Skeletal muscle tissue (tissue), 4 donors: ENCODE data around the gene ESR1. TPM values are rescaled to one million over a fixed set of nuclear protein-coding genes. Genes with fewer than 3 reads are reported as not detected.

Source experiments
- H3K27ac ChIP-seq: one replicate; pipeline ENCODE4 v1.7.0; 2013; ENCODE audit warnings: mild to moderate bottlenecking, low read depth, low read length, inconsistent platforms
- H3K27me3 ChIP-seq, 3 donors: one replicate each; pipeline ENCODE4 v1.7.0; 2013; ENCODE audit warnings: low read length in 3 of 3; ENCODE audit not compliant: control insufficient read depth in 3 of 3, insufficient read depth in 3 of 3
- H3K36me3 ChIP-seq, 3 donors: one replicate each; pipeline ENCODE4 v1.7.0; 2013; ENCODE audit warnings: low read length in 3 of 3; ENCODE audit not compliant: control insufficient read depth in 3 of 3, insufficient read depth in 3 of 3
- H3K4me1 ChIP-seq, 3 donors: one replicate each; pipeline ENCODE4 v1.7.0; 2013; ENCODE audit warnings: low read length in 3 of 3, mild to moderate bottlenecking in 3 of 3; ENCODE audit not compliant: control insufficient read depth in 3 of 3, insufficient read depth in 3 of 3
- H3K4me3 ChIP-seq, 3 donors: one replicate each; pipeline ENCODE4 v1.7.0; 2013; ENCODE audit warnings: low read length in 3 of 3
- H3K9ac ChIP-seq, 3 donors: one replicate each; pipeline ENCODE4 v1.7.0; 2013; ENCODE audit warnings: low read length in 3 of 3, mild to moderate bottlenecking in 3 of 3, moderate library complexity in 2 of 3, low read depth in 1 of 3
- H3K9me3 ChIP-seq, 3 donors: one replicate each; pipeline ENCODE4 v1.7.0; 2013; ENCODE audit warnings: low read length in 3 of 3; ENCODE audit not compliant: control insufficient read depth in 3 of 3
- total RNA-seq: library from RNA; depleted of rRNA; stranded (reverse); fragments of >200 nt; gene quantifications from one replicate; pipeline ENCODE4 v1.2.3, GENCODE V29; 2014
- donor health status: Osteomylitis.

Gene ESR1
- total RNA-seq, 1 donor from 2014 or later = 1.0 TPM

DNA sequence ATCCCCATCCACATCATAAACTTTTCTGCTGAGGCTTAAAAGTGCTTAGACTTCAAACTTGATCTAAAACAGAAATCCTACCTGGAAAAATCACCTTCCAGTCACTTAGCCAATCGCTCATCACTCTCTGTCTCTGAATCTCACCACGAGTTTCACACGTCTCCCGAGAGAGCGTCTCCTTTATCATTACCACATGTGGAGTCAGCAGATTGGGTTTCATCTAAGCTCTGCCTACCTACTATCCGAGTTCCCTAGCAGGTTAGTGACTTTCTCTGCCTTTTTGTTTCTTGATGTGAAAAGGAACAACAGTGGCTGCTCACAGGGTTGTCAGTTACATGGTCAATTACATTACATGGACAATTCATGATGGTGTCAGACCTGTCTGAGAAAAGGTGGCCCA lies 286.2 kb downstream of the ESR1 start:
- no peaks in the 10 kb centered on the region for H3K9me3 ChIP-seq
- no peak overlapping the region for H3K4me3 ChIP-seq
- no peaks in the 10 kb centered on the region for H3K36me3 ChIP-seq
- H3K27me3 ChIP-seq = no peaks in the 10 kb centered on the region
- H3K4me1 ChIP-seq = peaks cover 14 to 42% (median 24%) of the 10 kb centered on the region in 3 donors
- no peak overlapping the region for H3K27ac ChIP-seq
- no peak overlapping the region for H3K9ac ChIP-seq

DNA sequence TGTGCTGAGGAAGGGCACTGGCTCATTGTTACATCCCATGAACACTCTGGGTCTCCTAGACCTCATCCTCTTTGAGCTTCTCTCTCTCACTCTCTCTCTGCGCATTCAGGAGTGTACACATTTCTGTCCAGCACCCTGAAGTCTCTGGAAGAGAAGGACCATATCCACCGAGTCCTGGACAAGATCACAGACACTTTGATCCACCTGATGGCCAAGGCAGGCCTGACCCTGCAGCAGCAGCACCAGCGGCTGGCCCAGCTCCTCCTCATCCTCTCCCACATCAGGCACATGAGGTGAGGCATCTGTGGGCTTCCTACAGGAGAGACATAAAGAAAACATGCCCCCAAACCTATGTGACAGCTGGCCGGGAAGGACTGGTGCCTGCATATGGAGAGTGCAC lies 286.8 kb downstream of the ESR1 start:
- Histone ChIP-seq H3K9me3 (no peaks in the 10 kb centered on the region), H3K27ac (no peak overlapping the region), H3K4me1 (peaks cover 20 to 47% (median 26%) of the 10 kb centered on the region in 3 donors), H3K4me3 (no peak overlapping the region), H3K9ac (no peak overlapping the region), H3K27me3 (no peaks in the 10 kb centered on the region), H3K36me3 (peaks cover 0 to 3% (median 0%) of the 10 kb centered on the region in 3 donors)

DNA sequence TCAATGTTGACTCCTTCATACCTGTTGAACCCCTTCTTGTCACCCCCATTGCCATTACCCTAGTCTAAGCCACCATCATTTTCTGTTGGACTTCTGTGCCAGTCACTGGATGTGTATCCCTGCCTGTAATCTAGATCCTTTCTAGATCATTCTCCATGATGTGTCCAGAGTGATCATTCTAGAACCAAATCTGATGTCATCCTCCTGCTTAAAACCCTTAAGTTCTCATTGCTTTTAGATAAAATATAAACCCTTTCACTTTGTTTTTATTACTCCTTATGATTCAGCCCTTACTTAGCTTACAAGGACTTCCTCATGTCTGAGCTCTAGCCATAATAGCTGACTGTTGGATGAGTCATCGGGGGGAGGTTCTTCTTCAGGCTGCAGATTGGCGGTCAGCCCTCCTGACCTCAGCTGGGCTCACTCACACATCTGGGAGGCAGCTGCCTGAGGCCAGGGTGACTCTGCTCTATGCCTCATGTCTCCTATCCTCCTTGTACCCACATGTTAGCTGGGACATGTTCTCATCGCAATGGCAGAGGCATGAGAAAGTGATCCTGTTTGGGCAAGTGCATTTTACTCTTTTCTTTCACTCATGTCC lies 287.6 kb downstream of the ESR1 start:
- Histone ChIP-seq H3K4me1 (peaks cover 28 to 52% (median 34%) of the 10 kb centered on the region in 3 donors), H3K4me3 (no peak overlapping the region), H3K27ac (peak overlapping the region; percentile 59), H3K27me3 (no peaks in the 10 kb centered on the region), H3K9ac (no peak overlapping the region), H3K9me3 (no peaks in the 10 kb centered on the region), H3K36me3 (peaks cover 0 to 3% (median 0%) of the 10 kb centered on the region in 3 donors)

DNA sequence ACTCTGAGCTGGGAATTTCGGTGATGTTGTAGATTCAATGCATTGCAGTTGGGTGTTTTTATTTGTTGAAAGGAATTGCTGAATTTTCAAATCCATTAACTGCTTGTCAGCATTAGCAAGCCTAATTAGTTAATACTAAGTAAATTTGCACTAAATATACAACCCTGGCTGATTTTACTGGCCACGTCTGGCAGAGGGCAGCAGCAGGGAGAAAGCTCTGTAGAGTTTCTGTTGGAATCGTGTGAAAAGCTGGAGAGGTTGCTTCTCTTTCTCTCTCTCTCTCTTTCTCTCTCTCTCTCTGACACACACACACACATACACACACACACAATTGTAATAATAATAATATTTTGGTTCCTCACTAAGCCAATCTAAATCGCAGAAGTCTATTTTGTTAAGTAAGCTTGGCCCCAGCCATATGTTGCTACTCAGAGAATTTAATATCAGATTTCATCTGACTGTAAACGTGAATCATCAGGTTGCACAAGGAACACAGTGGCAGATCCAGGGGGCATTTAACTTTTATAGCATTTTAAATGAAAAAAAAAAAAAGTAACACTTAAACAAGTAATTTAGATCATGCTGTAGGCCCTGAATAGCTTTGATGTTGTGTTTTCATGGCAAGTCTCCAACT lies 289.5 kb downstream of the ESR1 start:
- no peak overlapping the region for H3K4me3 ChIP-seq
- H3K27ac ChIP-seq = no peak overlapping the region
- no peaks in the 10 kb centered on the region for H3K27me3 ChIP-seq
- peaks cover 0 to 3% (median 0%) of the 10 kb centered on the region in 3 donors for H3K36me3 ChIP-seq
- H3K9me3 ChIP-seq = no peaks in the 10 kb centered on the region
- no peak overlapping the region for H3K9ac ChIP-seq
- H3K4me1 ChIP-seq = peaks cover 28 to 49% (median 33%) of the 10 kb centered on the region in 3 donors

DNA sequence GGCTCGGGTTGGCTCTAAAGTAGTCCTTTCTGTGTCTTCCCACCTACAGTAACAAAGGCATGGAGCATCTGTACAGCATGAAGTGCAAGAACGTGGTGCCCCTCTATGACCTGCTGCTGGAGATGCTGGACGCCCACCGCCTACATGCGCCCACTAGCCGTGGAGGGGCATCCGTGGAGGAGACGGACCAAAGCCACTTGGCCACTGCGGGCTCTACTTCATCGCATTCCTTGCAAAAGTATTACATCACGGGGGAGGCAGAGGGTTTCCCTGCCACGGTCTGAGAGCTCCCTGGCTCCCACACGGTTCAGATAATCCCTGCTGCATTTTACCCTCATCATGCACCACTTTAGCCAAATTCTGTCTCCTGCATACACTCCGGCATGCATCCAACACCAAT lies 291.2 kb downstream of the ESR1 start:
- Histone ChIP-seq H3K9me3 (no peaks in the 10 kb centered on the region), H3K9ac (no peak overlapping the region), H3K36me3 (peaks cover 0 to 3% (median 0%) of the 10 kb centered on the region in 3 donors), H3K4me1 (peaks cover 28 to 49% (median 33%) of the 10 kb centered on the region in 3 donors), H3K27me3 (no peaks in the 10 kb centered on the region), H3K4me3 (no peak overlapping the region), H3K27ac (no peak overlapping the region)

DNA sequence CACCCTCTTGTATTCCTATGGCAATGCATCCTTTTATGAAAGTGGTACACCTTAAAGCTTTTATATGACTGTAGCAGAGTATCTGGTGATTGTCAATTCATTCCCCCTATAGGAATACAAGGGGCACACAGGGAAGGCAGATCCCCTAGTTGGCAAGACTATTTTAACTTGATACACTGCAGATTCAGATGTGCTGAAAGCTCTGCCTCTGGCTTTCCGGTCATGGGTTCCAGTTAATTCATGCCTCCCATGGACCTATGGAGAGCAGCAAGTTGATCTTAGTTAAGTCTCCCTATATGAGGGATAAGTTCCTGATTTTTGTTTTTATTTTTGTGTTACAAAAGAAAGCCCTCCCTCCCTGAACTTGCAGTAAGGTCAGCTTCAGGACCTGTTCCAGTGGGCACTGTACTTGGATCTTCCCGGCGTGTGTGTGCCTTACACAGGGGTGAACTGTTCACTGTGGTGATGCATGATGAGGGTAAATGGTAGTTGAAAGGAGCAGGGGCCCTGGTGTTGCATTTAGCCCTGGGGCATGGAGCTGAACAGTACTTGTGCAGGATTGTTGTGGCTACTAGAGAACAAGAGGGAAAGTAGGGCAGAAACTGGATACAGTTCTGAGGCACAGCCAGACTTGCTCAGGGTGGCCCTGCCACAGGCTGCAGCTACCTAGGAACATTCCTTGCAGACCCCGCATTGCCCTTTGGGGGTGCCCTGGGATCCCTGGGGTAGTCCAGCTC lies 292.1 kb downstream of the ESR1 start:
- no peaks in the 10 kb centered on the region for H3K27me3 ChIP-seq
- H3K27ac ChIP-seq = peak overlapping the region; percentile 80
- H3K9me3 ChIP-seq = no peaks in the 10 kb centered on the region
- peaks cover 0 to 3% (median 0%) of the 10 kb centered on the region in 3 donors for H3K36me3 ChIP-seq
- H3K9ac ChIP-seq = peak overlapping the region in 1 of 3 donors; percentile 33
- H3K4me1 ChIP-seq = peaks cover 26 to 45% (median 29%) of the 10 kb centered on the region in 3 donors
- H3K4me3 ChIP-seq = peak overlapping the region in 2 of 3 donors; percentile 20 to 24

DNA sequence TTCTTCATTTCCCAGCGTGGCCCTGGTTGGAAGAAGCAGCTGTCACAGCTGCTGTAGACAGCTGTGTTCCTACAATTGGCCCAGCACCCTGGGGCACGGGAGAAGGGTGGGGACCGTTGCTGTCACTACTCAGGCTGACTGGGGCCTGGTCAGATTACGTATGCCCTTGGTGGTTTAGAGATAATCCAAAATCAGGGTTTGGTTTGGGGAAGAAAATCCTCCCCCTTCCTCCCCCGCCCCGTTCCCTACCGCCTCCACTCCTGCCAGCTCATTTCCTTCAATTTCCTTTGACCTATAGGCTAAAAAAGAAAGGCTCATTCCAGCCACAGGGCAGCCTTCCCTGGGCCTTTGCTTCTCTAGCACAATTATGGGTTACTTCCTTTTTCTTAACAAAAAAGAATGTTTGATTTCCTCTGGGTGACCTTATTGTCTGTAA lies 292.7 kb downstream of the ESR1 start:
- no peaks in the 10 kb centered on the region for H3K9me3 ChIP-seq
- H3K36me3 ChIP-seq = peaks cover 0 to 3% (median 0%) of the 10 kb centered on the region in 3 donors
- H3K4me3 ChIP-seq = peak overlapping the region in 2 of 3 donors; percentile 20 to 24
- H3K4me1 ChIP-seq = peaks cover 22 to 40% (median 24%) of the 10 kb centered on the region in 3 donors
- H3K27ac ChIP-seq = peak overlapping the region; percentile 80
- H3K9ac ChIP-seq = peak overlapping the region in 1 of 3 donors; percentile 33
- H3K27me3 ChIP-seq = no peaks in the 10 kb centered on the region

DNA sequence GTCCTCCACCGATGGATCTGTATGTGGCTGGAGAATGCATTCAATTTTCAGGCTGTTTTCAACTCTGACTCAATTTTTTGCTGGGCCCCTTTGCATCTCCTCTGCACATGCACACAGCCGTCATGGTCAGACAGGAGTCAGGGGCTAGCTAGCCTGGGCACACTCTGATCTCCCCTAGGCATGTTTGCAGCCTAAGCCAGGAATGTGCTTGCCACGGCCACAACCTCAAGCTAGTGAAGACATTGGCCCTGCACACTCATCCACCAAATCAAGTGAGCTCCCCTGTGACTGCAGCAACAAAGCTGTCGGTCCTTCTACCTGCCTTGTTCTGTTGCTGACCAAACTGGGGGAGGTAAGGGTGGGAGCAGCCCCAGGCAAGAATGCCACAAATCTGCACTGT lies 300.5 kb downstream of the ESR1 start:
- H3K9ac ChIP-seq = no peak overlapping the region
- H3K4me3 ChIP-seq = no peak overlapping the region
- H3K36me3 ChIP-seq = no peaks in the 10 kb centered on the region
- H3K27me3 ChIP-seq = no peaks in the 10 kb centered on the region
- no peak overlapping the region for H3K27ac ChIP-seq
- no peaks in the 10 kb centered on the region for H3K9me3 ChIP-seq
- H3K4me1 ChIP-seq = peaks cover 20 to 26% (median 26%) of the 10 kb centered on the region in 3 donors

DNA sequence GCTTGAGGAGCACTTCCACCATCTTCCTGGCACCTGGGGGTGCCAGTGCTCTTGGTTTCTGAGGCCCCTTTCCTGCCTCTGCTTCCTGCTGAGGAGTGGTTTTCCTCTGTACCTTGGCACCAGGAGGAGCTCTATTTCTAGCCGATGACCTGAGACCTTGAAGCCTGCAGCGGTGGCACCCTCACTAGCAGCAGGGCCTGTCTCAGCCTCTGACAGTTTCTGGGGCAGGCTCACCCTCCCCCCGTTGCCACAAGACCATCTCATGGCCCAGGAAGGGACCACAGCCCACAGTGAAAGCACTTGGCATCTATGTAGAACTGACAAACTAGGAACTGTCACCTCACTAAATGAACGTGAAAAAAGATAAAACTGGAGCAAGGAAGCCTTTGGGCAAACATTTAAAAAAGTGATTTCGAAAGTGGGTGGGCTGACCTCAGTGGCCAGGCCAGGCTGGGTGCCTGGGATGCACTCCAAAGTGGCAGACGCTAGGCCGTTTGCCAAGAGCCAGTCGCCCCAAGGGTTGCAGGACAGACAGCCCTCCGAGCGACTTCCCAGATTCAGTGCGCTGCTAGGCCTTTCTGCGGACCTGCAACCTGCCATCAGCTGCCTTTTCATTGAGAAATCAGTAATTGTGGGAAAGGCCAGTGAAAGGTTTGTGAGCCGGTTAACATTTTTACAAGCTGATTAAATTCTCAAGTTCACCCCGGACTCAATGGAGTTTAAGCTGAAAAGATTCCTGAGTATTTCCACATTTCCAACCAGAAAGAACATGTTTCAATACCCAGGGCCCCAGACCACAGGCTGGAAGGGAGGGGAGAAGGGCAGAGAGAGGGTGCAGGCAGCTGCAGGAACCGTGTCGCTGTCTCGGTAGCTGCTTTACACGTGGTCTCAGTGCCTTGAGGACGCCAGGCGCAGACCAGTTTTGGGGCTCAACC lies 303.7 kb downstream of the ESR1 start:
- H3K27ac ChIP-seq = peak overlapping the region; percentile 89
- peak overlapping the region; percentile 42 to 60 (median 43) for H3K4me3 ChIP-seq
- H3K27me3 ChIP-seq = no peaks in the 10 kb centered on the region

More for the DNA sequence above, 303.7 kb downstream of the ESR1 start:
- Histone ChIP-seq H3K9ac (peak overlapping the region; percentile 69 to 72 (median 72)), H3K9me3 (no peaks in the 10 kb centered on the region), H3K4me1 (peaks cover 25 to 33% (median 29%) of the 10 kb centered on the region in 3 donors), H3K36me3 (no peaks in the 10 kb centered on the region)
